ENCODE measurements around the gene SRCIN1. TPM values are rescaled to one million over a fixed set of nuclear protein-coding genes. Genes with fewer than 3 reads are reported as not detected.
A peak's percentile ranks its signal among the peaks of the same experiment; 100 is the strongest.

SRCIN1 gene
- total RNA-seq, 1 experiment from 2014 or later = 6.9 TPM

GRCh38 chr17:38587947-38588787, 17.6 kb downstream of the SRCIN1 start:
- Histone ChIP-seq H3T11ph (ENCODE audit: low read length) (no peak overlapping the region), H3K56ac (ENCODE audit: insufficient read length, low read depth, low read length) (no peak overlapping the region), H2AK5ac (ENCODE audit: insufficient read length, low read length) (no peak overlapping the region), H2AFZ (ENCODE audit: low read length) (no peak overlapping the region), H2BK5ac (ENCODE audit: insufficient read length, low read length) (no peak overlapping the region), H3K9me3 (ENCODE audit: control insufficient read depth, low read depth, low read length) (no peaks in the 10 kb centered on the region), H3K23me2 (ENCODE audit: insufficient read length, low read depth, low read length, poor library complexity, severe bottlenecking) (no peaks in the 10 kb centered on the region), H3K27ac (ENCODE audit: insufficient read length, low read depth, low read length) (no peak overlapping the region), H2BK120ac (ENCODE audit: low read depth, low read length, poor library complexity, severe bottlenecking) (no peak overlapping the region), H3K14ac (ENCODE audit: insufficient read depth, low read length) (no peak overlapping the region), H2BK15ac (ENCODE audit: low read depth, low read length) (no peak overlapping the region), H3K79me2 (ENCODE audit: insufficient read depth, low read length) (no peaks in the 10 kb centered on the region), H3K9ac (ENCODE audit: extremely low read depth, insufficient read length, low read length) (no peak overlapping the region), H4K5ac (ENCODE audit: insufficient read length, low read depth, low read length) (no peak overlapping the region), H3K4ac (ENCODE audit: low read depth, low read length) (no peak overlapping the region), H3K23ac (ENCODE audit: insufficient read length, low read depth, low read length) (no peak overlapping the region), H4K91ac (ENCODE audit: insufficient read length, low read depth, low read length) (no peak overlapping the region), H3K79me1 (ENCODE audit: insufficient read depth, low read depth, low read length, poor library complexity, severe bottlenecking) (no peaks in the 10 kb centered on the region), H4K20me1 (ENCODE audit: control insufficient read depth, insufficient read depth, insufficient read length) (peaks cover 2% of the 10 kb centered on the region), H3K18ac (ENCODE audit: insufficient read length, low read depth, low read length) (no peak overlapping the region), H3K4me1 (ENCODE audit: insufficient read depth, low read length) (no peaks in the 10 kb centered on the region), H3K4me2 (ENCODE audit: insufficient read depth, insufficient read length, low read length) (no peak overlapping the region), H3K27me3 (ENCODE audit: insufficient read depth, low read length) (no peaks in the 10 kb centered on the region; the same call in 1 of the 2 replicates), H2BK12ac (ENCODE audit: insufficient read length, low read depth, low read length) (no peak overlapping the region), H4K8ac (replicated peaks; ENCODE audit: insufficient read length, low read depth, low read length) (no peak overlapping the region), H2BK20ac (ENCODE audit: low read depth, low read length, poor library complexity, severe bottlenecking) (no peak overlapping the region)
- no peak for TF ChIP-seq CTCF (conservative IDR thresholded peaks at IDR 0.05)
- H3K4me3 Mint-ChIP-seq = peak overlapping the region in 1 of 2 experiments; percentile 24; a peak in 1 of 5 replicates
- no peaks in the 10 kb centered on the region for H3K36me3 Mint-ChIP-seq (ENCODE audit: insufficient read depth in 1 of 3, low read depth in 3 of 3)
- no peak for DNase-seq
- H3K9me3 Mint-ChIP-seq = no peaks in the 10 kb centered on the region
- H3K4me1 Mint-ChIP-seq = peaks cover 55 to 67% of the 10 kb centered on the region in 2 experiments
- peaks cover 38% of the 10 kb centered on the region for H3K27me3 Mint-ChIP-seq (ENCODE audit: low read depth)
- no CpG with 5 or more reads among the region's 13 CpGs for WGBS (ENCODE audit: extremely low coverage, insufficient read length, low lambda C conversion rate)
- H3K27ac Mint-ChIP-seq = peak overlapping the region in 1 of 3 experiments; percentile 49; a peak in 2 of 7 replicates

All from H9 (cell line).